Smooth muscle cell of the umbilical artery (primary cell): ENCODE results near the gene SUN1. TPM values are rescaled to one million over a fixed set of nuclear protein-coding genes. Genes with fewer than 3 reads are reported as not detected.

Source experiments
- total RNA-seq: library from RNA; depleted of rRNA; stranded (reverse); fragments of >200 nt; gene quantifications from 2 replicates; pipeline ENCODE4 v1.2.3, GENCODE V29; 2014

Gene SUN1, protein sequence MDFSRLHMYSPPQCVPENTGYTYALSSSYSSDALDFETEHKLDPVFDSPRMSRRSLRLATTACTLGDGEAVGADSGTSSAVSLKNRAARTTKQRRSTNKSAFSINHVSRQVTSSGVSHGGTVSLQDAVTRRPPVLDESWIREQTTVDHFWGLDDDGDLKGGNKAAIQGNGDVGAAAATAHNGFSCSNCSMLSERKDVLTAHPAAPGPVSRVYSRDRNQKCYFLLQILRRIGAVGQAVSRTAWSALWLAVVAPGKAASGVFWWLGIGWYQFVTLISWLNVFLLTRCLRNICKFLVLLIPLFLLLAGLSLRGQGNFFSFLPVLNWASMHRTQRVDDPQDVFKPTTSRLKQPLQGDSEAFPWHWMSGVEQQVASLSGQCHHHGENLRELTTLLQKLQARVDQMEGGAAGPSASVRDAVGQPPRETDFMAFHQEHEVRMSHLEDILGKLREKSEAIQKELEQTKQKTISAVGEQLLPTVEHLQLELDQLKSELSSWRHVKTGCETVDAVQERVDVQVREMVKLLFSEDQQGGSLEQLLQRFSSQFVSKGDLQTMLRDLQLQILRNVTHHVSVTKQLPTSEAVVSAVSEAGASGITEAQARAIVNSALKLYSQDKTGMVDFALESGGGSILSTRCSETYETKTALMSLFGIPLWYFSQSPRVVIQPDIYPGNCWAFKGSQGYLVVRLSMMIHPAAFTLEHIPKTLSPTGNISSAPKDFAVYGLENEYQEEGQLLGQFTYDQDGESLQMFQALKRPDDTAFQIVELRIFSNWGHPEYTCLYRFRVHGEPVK
- 116 and 188 TPM in 2 replicates for total RNA-seq

DNA sequence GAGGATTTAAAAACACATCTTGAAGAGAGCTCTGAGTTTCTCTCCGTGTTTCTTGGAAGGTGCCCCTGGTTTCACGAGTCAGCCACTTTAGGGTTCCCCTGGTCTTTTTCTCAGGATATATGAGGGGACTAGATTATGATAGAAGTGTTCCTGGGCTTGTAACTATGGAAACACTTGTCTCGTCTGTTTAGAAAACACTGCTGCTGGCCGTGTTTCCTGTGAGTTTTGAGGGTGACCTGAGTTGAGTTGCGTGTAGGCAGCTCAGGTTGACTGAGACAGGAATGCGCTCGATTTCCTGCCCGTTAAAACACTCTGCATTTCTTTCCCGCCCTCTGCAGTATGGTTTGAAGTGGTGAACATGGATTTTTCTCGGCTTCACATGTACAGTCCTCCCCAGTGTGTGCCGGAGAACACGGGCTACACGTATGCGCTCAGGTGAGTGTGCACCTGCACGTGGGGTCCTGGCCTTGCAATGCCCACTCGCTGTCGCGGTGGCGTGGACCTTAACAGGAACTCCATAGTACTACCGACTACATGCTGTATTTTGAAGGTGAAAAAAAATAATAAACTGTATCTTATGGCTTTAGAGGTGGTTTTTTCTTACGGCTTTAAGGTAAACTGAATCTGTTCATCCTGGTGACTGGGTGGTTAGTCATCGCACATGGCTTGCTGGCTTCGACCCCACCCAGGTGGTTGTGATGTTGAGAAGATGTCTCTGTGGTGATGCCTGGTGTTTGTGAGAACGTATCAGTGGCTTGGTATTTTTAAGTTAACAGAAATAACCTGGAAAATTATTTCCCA is at the start of gene SUN1:
SUN1 (plus strand) TSS at position 310 of the 801 bp plus-strand sequence; CDS start at position 359, 49 bp downstream.

DNA sequence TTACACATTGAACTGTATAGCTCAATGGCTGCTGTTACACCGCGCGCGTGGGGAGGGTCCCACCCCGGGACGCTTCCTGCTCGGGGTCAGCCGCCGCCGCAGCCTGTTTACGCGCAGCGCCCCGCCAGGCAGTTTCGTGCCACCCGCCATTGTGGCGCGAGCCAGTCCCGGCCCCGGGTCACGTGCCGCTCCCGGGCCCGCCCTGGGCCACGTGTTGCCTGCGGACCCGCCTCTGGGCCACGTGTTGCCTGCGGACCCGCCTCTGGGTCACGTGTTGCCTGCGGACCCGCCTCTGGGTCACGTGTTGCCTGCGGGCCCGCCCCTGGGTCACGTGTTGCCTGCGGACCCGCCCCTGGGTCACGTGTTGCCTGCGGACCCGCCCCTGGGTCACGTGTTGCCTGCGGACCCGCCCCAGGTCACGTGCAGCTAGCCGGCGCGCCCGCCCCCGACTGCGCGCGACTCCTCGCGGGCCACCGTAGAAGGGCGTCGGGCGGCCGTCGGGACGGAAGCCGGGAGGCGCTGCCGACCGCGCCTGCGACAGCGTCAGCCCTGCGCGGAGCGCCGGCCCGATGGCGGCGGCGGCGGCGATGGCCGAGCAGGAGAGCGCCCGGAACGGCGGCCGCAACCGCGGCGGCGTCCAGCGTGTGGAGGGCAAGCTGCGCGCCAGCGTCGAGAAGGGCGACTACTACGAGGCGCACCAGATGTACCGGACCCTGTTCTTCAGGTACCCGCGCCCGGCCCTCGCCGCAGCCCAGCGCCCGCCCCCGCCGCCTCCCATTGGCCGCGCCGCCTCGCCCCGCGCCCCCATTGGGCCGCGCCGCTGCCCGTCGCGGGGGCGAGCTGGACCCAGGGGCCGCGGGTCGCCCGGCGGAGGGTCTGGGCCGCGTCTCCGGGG is 44.0 kb downstream of the SUN1 start, which contains the start of gene GET4:
GET4 (plus strand) TSS at position 478 of the 895 bp plus-strand sequence; CDS start at position 570, 92 bp downstream.

Other genes starting within 250 kb of the SUN1 start
- gene DNAAF5, start 105.8 kb upstream of the SUN1 start, total RNA-seq = 10.4 and 24.6 TPM in 2 replicates
- 9.2 and 14.0 TPM in 2 replicates for gene PRKAR1B, start 105.2 kb upstream of the SUN1 start, total RNA-seq
- 17.5 and 24.7 TPM in 2 replicates for gene GET4, start 44.1 kb downstream of the SUN1 start, total RNA-seq
- gene ADAP1, start 122.2 kb downstream of the SUN1 start, total RNA-seq = 5.3 and 8.1 TPM in 2 replicates
- gene COX19, start 143.1 kb downstream of the SUN1 start, total RNA-seq = 13.7 and 14.1 TPM in 2 replicates
- gene CYP2W1, start 150.7 kb downstream of the SUN1 start, total RNA-seq = under 0.01 TPM in 1 of 2 replicates, not detected in the other
- 3.8 and 7.7 TPM in 2 replicates for gene GPR146, start 212.1 kb downstream of the SUN1 start, total RNA-seq